K562 (cell line): Measurements from ENCODE around the gene UBN1. TPM values are rescaled to one million over a fixed set of nuclear protein-coding genes. Genes with fewer than 3 reads are reported as not detected.

Experiments
- ATAC-seq: fragments of 200-7000 bp; cut with Tn5 transposase; 3 replicates; pipeline ENCODE4 v1.9.1; 2020; ENCODE audit warnings: moderate library complexity
- BruUV-seq: library from RNA; stranded (reverse); fragments of 400-500 nt; replicated peaks from 2 replicates; lab custom pipeline; 2021; lab: Mats Ljungman, UMichigan
- CTCF ChIA-PET: fragments of 300-600 bp; formaldehyde crosslinking; extraction: SDS; loops from one replicate; lab custom pipeline; 2021; ENCODE audit warnings: low intra/inter-chr PET ratio; lab: Yijun Ruan, JAX
- POLR2A ChIA-PET: fragments of 300-600, 350-650 bp; sonication (Branson Sonifier 250); formaldehyde crosslinking; extraction: SDS; loops from one replicate; lab custom pipeline; 2021; ENCODE audit warnings: antibody characterized with exemption, inconsistent platforms; lab: Yijun Ruan, JAX
- DNase-seq, 4 experiments: peaks; one replicate each; pipeline versions ENCODE4 v3.0.0 to v3.0.0-alpha.2; 2011 to 2018; ENCODE audit warnings: low spot score in 3 of 4, mixed read lengths in 3 of 4; ENCODE audit errors: extremely low read depth in 1 of 4
- FAIRE-seq: peaks from 2 replicates; lab custom pipeline; 2011; peaks lifted over from hg19 to GRCh38; lab: Jason Lieb, UNC
- H2AFZ ChIP-seq: 2 replicates; pipeline ENCODE4 v1.6.0; 2011; ENCODE audit warnings: low read depth, low read length, control low read depth, inconsistent platforms
- H3K27ac ChIP-seq: fragments of 200-600 bp; 3 replicates; pipeline ENCODE4 v1.8.0; 2011; ENCODE audit warnings: low read depth, mild to moderate bottlenecking, control low read depth, inconsistent platforms, low read length, moderate library complexity, mixed read lengths; ENCODE audit errors: extremely low read depth
- H3K27me3 ChIP-seq, 2 experiments: fragments of 300-600 bp in 1 of 2; 2 replicates in 1 of 2; 3 replicates in 1 of 2; pipeline versions ENCODE4 v1.6.0 to v1.8.0; 2011; ENCODE audit warnings: inconsistent platforms in 2 of 2, low read length in 2 of 2, mild to moderate bottlenecking in 1 of 2, mixed read lengths in 1 of 2, moderate library complexity in 1 of 2; ENCODE audit not compliant: control insufficient read depth in 2 of 2, insufficient read depth in 2 of 2
- H3K36me3 ChIP-seq: fragments of 300-600 bp; 3 replicates; pipeline ENCODE4 v1.8.0; 2011; ENCODE audit warnings: mild to moderate bottlenecking, low read length, inconsistent platforms; ENCODE audit not compliant: control insufficient read depth, insufficient read depth
- H3K4me1 ChIP-seq, 2 experiments: fragments of 200-600 bp in 1 of 2; replicated peaks in 1 of 2; 2 replicates in 1 of 2; 3 replicates in 1 of 2; pipeline versions ENCODE4 v1.5.1 to v1.8.0; 2011; ENCODE audit warnings: inconsistent platforms in 2 of 2, low read length in 2 of 2, mild to moderate bottlenecking in 1 of 2, mixed read lengths in 1 of 2, moderate library complexity in 1 of 2; ENCODE audit not compliant: control insufficient read depth in 2 of 2, insufficient read depth in 2 of 2
- H3K4me2 ChIP-seq: 2 replicates; pipeline ENCODE4 v1.6.1; 2011; ENCODE audit warnings: low read length, control low read depth, inconsistent platforms, mixed read lengths; ENCODE audit not compliant: insufficient read depth
- H3K4me3 ChIP-seq: fragments of 200-600 bp; sonication (generic), shearing (Covaris generic); 2 replicates; pipeline ENCODE4 v1.5.1; 2016; ENCODE audit warnings: control low read depth, inconsistent platforms
- H3K79me2 ChIP-seq: fragments of 200-600 bp; 3 replicates; pipeline ENCODE4 v1.8.0; 2011; ENCODE audit warnings: low read length, inconsistent platforms; ENCODE audit not compliant: control insufficient read depth, insufficient read depth
- H3K9ac ChIP-seq, 2 experiments: 2 replicates each; pipeline versions ENCODE4 v1.6.0 to v1.6.1; 2011; ENCODE audit warnings: low read depth in 2 of 2, low read length in 2 of 2, control low read depth in 1 of 2, inconsistent platforms in 1 of 2, mild to moderate bottlenecking in 1 of 2, mixed read lengths in 1 of 2; ENCODE audit not compliant: insufficient read depth in 1 of 2
- H3K9me1 ChIP-seq: one replicate; pipeline ENCODE4 v1.6.0; 2011; ENCODE audit warnings: inconsistent platforms, mild to moderate bottlenecking, low read length, moderate library complexity; ENCODE audit not compliant: control insufficient read depth, insufficient read depth
- H3K9me3 ChIP-seq: replicated peaks from 2 replicates; pipeline ENCODE4 v1.5.1; 2011; ENCODE audit warnings: low read depth, low read length, inconsistent platforms; ENCODE audit not compliant: control insufficient read depth, insufficient read depth
- H4K20me1 ChIP-seq: replicated peaks from 2 replicates; pipeline ENCODE4 v1.6.1; 2011; ENCODE audit warnings: low read length, inconsistent platforms, mixed read lengths; ENCODE audit not compliant: control insufficient read depth, insufficient read depth
- ARHGAP35 ChIP-seq: fragments of 450-650 bp; IDR thresholded peaks from 2 replicates; pipeline ENCODE4 v1.6.1; 2018; ENCODE audit not compliant: partially characterized antibody
- ETS1 ChIP-seq: conservative IDR thresholded peaks from 2 replicates; pipeline ENCODE4 v1.6.1; 2011; ENCODE audit warnings: low read depth, mild to moderate bottlenecking, low read length; ENCODE audit not compliant: control insufficient read depth
- EWSR1 ChIP-seq: fragments of 450-650 bp; IDR thresholded peaks from 2 replicates; pipeline ENCODE4 v1.6.1; 2018; ENCODE audit warnings: borderline replicate concordance, mild to moderate bottlenecking, low read depth, moderate library complexity; ENCODE audit not compliant: partially characterized antibody
- KDM2B ChIP-seq: fragments of 250-450 bp; sonication (Bioruptor Pico); IDR thresholded peaks from 2 replicates; pipeline ENCODE4 v1.8.0; 2021; ENCODE audit warnings: mild to moderate bottlenecking, moderate library complexity
- MBD2 ChIP-seq: sonication (generic); IDR thresholded peaks from 2 replicates; pipeline ENCODE4 v1.6.1; 2016; ENCODE audit warnings: low read depth, borderline replicate concordance
- PATZ1 ChIP-seq: fragments of 250-450 bp; sonication (Bioruptor Pico); IDR thresholded peaks from 2 replicates; pipeline ENCODE4 v1.5.0; 2020; ENCODE audit warnings: mild to moderate bottlenecking, borderline replicate concordance
- RBM15 ChIP-seq: fragments of 200-400 bp; formaldehyde crosslinking; IDR thresholded peaks from 2 replicates; pipeline ENCODE4 v1.6.1; 2018; ENCODE audit warnings: mild to moderate bottlenecking, low read length, moderate library complexity; ENCODE audit not compliant: insufficient read depth
- ZFP36 ChIP-seq: fragments of 150-350 bp; IDR thresholded peaks from 2 replicates; pipeline ENCODE4 v1.6.1; 2018; ENCODE audit warnings: low read length, low read depth; ENCODE audit not compliant: partially characterized antibody
- ZNF318 ChIP-seq, 2 experiments: fragments of 450-650 bp; IDR thresholded peaks; 2 replicates each; pipeline ENCODE4 v1.6.1; 2016; ENCODE audit warnings: mild to moderate bottlenecking in 2 of 2, borderline replicate concordance in 1 of 2, low read depth in 1 of 2, moderate library complexity in 1 of 2
- ZNF507 ChIP-seq: conservative IDR thresholded peaks from 2 replicates; pipeline ENCODE4 v1.6.1; 2017; ENCODE audit warnings: missing genetic modification characterization, missing compliant biosample characterization
- WGBS: fragments of 100-300 bp; shearing (Covaris generic); methylation state at CpG from one replicate; pipeline ENCODE4 v1.1.6; 2016; ENCODE audit warnings: low coverage, mixed read lengths; ENCODE audit not compliant: insufficient coverage; ENCODE audit errors: missing lambda C conversion rate; 5-methylcytosine and 5-hydroxymethylcytosine counted together
- in situ Hi-C: fragments of 300-500 bp; cut with MboI; formaldehyde crosslinking; loops from 4 replicates; pipeline ENCODE4 v1.15.0; 2018; ENCODE audit warnings: inconsistent platforms, mixed read lengths
- intact Hi-C: fragments of 100-400 bp; cut with micrococcal nuclease; formaldehyde crosslinking; loops from 2 replicates; pipeline ENCODE4 v1.14.2; 2022
- polyA plus RNA-seq, 8 experiments: library from polyadenylated mRNA; depleted of rRNA in 4 of 8; stranded (reverse) in 5 of 8; unstranded in 3 of 8; fragments of >200 nt; fragmentation: Nextera tagmentation in 2 of 8; fragmentation: Illumina TruSeq in 1 of 8; extraction: Ambion mirVana in 2 of 8; extraction: Trizol in 1 of 8; gene quantifications; 2 replicates each; pipeline versions ENCODE4 v1.2.1 to v1.2.3, GENCODE V29; 2011 to 2014; ENCODE audit warnings: inconsistent platforms in 1 of 8, missing spikeins in 1 of 8
- total RNA-seq, 7 experiments: library from RNA; depleted of rRNA in 6 of 7; stranded (reverse); fragments of >200 nt in 6 of 7; fragmentation: Illumina TruSeq in 2 of 7; extraction: Trizol in 2 of 7; gene quantifications; 2 replicates each; pipeline versions ENCODE4 v1.2.1 to v1.2.3, GENCODE V29; 2011 to 2021; ENCODE audit warnings: low replicate concordance in 1 of 7

The UBN1 gene
- total and polyA plus RNA-seq, 9 of the 15 experiments (the other 6 are each of a cell fraction or from before 2014, with no cell fraction given), result 1.5 to 45.7 (median 20.6) TPM

GRCh38 chr16:4908854-4909401 is 61.6 kb downstream of the UBN1 start:
- H3K4me1 ChIP-seq, result peaks cover 0 to 4% of the 10 kb centered on the region in 2 experiments; a peak in 1 of 5 replicates
- BruUV-seq, result no TSS peak
- H3K79me2 ChIP-seq, result no peaks in the 10 kb centered on the region
- H4K20me1 ChIP-seq, result no peaks in the 10 kb centered on the region
- no peak overlapping the region for H3K27ac ChIP-seq
- no peak overlapping the region for H3K4me2 ChIP-seq
- H3K9ac ChIP-seq, result no peak overlapping the region
- no peak overlapping the region for H2AFZ ChIP-seq
- H3K4me3 ChIP-seq, result no peak overlapping the region
- DNase-seq (no peak), ATAC-seq (no peak), FAIRE-seq (no peak)
- in situ Hi-C loops, result no loop called here
- no peaks in the 10 kb centered on the region for H3K9me1 ChIP-seq
- no peaks in the 10 kb centered on the region for H3K9me3 ChIP-seq
- no peaks in the 10 kb centered on the region for H3K36me3 ChIP-seq
- peaks cover 24 to 45% of the 10 kb centered on the region in 2 experiments; a peak in 4 of 5 replicates for H3K27me3 ChIP-seq
- intact Hi-C loops, result no loop called here
- WGBS, result 10% methylated on average over 5 of the region's 5 CpGs
- ChIA-PET POLR2A (no interaction called here), CTCF (interaction anchor here (1.6 kb wide), 1 partner anchor 192 kb away, joined by 5 read pairs; no protein-coding TSS in a partner anchor)
- TF ChIP-seq ZFP36, result no peak
- no peak for TF ChIP-seq ARHGAP35
- TF ChIP-seq ZNF318 (IDR thresholded peaks at IDR 0.05; ENCODE audit: borderline replicate concordance in 1 of 2, low read depth in 1 of 2), result no peak
- no peak for TF ChIP-seq PATZ1 (CRISPR knock-in tag)
- no peak for TF ChIP-seq ETS1
- no peak for TF ChIP-seq EWSR1
- no peak for TF ChIP-seq KDM2B (CRISPR knock-in tag)
- no peak for TF ChIP-seq RBM15
- TF ChIP-seq ZNF507 (tag), result no peak
- TF ChIP-seq MBD2, result no peak
